Loucy (cell line): Measurements from ENCODE around the gene CACNA2D3.

ENCODE experiments used
- H2AFZ ChIP-seq: fragments of 200-600 bp; sonication (generic); 2 replicates; pipeline ENCODE4 v1.6.0; 2016; ENCODE audit warnings: antibody characterized with exemption, mild to moderate bottlenecking, low read length, moderate library complexity
- H3F3A ChIP-seq: fragments of 200-600 bp; 2 replicates; pipeline ENCODE4 v1.6.0; 2016; ENCODE audit warnings: antibody characterized with exemption, low read depth, mild to moderate bottlenecking
- H3K27me3 ChIP-seq: fragments of 200-600 bp; sonication (generic); 2 replicates; pipeline ENCODE4 v1.6.1; 2014; ENCODE audit warnings: low read length, mild to moderate bottlenecking; ENCODE audit not compliant: insufficient read depth, poor library complexity, severe bottlenecking
- H3K36me3 ChIP-seq: fragments of 200-600 bp; sonication (generic); 2 replicates; pipeline ENCODE4 v1.6.1; 2016; ENCODE audit warnings: low read length; ENCODE audit not compliant: insufficient read depth
- H3K4me1 ChIP-seq: fragments of 200-600 bp; sonication (generic); 2 replicates; pipeline ENCODE4 v1.5.1; 2014; ENCODE audit warnings: low read length, mild to moderate bottlenecking; ENCODE audit not compliant: insufficient read depth, poor library complexity, severe bottlenecking
- H3K4me2 ChIP-seq: fragments of 200-600 bp; sonication (generic); 2 replicates; pipeline ENCODE4 v1.6.0; 2014; ENCODE audit warnings: antibody characterized with exemption, low read length, low read depth, mild to moderate bottlenecking; ENCODE audit not compliant: poor library complexity, severe bottlenecking
- H3K4me3 ChIP-seq: fragments of 200-600 bp; sonication (generic); 2 replicates; pipeline ENCODE4 v1.5.1; 2014; ENCODE audit warnings: low read length, mild to moderate bottlenecking, mixed read lengths; ENCODE audit not compliant: poor library complexity, severe bottlenecking
- H3K79me2 ChIP-seq: fragments of 200-600 bp; sonication (generic); 2 replicates; pipeline ENCODE4 v1.6.1; 2014; ENCODE audit warnings: low read length; ENCODE audit not compliant: insufficient read depth
- H3K9ac ChIP-seq: fragments of 200-600 bp; sonication (generic); 2 replicates; pipeline ENCODE4 v1.6.0; 2014; ENCODE audit warnings: mild to moderate bottlenecking, low read depth, low read length, moderate library complexity; ENCODE audit not compliant: poor library complexity, severe bottlenecking
- H3K9me2 ChIP-seq: fragments of 200-600 bp; sonication (generic); replicated peaks from 2 replicates; pipeline ENCODE4 v1.6.1; 2016; ENCODE audit warnings: low read depth, low read length, mixed read lengths
- H3K9me3 ChIP-seq: fragments of 200-600 bp; sonication (generic); 2 replicates; pipeline ENCODE4 v1.6.1; 2014; ENCODE audit warnings: mild to moderate bottlenecking, antibody characterized with exemption, low read length, low read depth; ENCODE audit not compliant: insufficient read depth
- H4K20me1 ChIP-seq: fragments of 200-600 bp; sonication (generic); 2 replicates; pipeline ENCODE4 v1.6.0; 2014; ENCODE audit warnings: antibody characterized with exemption, low read length, mild to moderate bottlenecking; ENCODE audit not compliant: insufficient read depth, poor library complexity, severe bottlenecking
- EZH2phosphoT487 ChIP-seq: fragments of 200-600 bp; IDR thresholded peaks from 2 replicates; pipeline ENCODE4 v1.6.1; 2018; ENCODE audit warnings: antibody characterized with exemption, mild to moderate bottlenecking, moderate library complexity, borderline replicate concordance
- TF ChIP-seq, protein P1 (sequence below): fragments of 200-600 bp; sonication (generic); conservative IDR thresholded peaks from 2 replicates; pipeline ENCODE4 v1.5.1; 2014; ENCODE audit warnings: mild to moderate bottlenecking, antibody characterized with exemption, low read length

Gene CACNA2D3

DNA sequence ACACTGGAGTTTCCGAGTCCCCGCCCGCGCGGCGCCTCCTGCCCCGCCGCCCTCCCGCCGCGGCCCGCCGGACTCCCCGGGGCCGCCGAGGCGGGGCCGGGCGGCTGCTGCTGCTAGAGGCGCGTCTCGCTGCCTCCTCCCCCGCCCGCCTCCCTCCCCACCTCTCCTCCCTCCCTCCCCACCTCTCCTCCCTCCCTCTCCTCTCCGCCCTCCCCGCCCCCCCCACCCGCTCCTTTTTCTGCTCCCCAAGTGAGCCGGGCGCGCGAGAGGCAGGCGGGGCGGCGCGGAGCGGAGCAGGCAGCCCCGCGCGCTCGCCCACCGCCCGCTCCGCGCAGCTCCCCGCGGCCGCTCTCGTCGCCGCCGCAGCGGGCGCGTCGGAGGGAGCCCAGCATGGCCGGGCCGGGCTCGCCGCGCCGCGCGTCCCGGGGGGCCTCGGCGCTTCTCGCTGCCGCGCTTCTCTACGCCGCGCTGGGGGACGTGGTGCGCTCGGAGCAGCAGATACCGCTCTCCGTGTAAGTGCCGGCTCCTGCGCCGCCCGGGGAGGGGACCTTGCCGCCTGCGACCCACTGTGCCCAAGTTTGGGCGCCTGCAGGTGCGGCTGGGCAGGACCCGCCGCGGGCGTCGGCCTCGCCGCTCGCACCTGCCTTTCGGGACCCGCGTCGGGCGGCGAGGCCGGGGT is at the start of gene CACNA2D3:
Gene CACNA2D3 (plus strand): TSS at position 229 of the 679 bp plus-strand sequence.
- Histone ChIP-seq H3K9me3 (no peaks in the 10 kb centered on the region), H3K36me3 (no peaks in the 10 kb centered on the region), H3K27me3 (no peaks in the 10 kb centered on the region), H3K9me2 (no peaks in the 10 kb centered on the region), H3K4me3 (no peak within 1 kb of the TSS), H3K4me2 (no peak within 1 kb of the TSS), H3F3A (no peaks in the 10 kb centered on the region), H2AFZ (no peak within 1 kb of the TSS), H3K79me2 (no peaks in the 10 kb centered on the region), H3K4me1 (no peaks in the 10 kb centered on the region), H3K9ac (no peak within 1 kb of the TSS), H4K20me1 (no peaks in the 10 kb centered on the region)
- TF ChIP-seq EZH2phosphoT487: no peak
- TF ChIP-seq, protein P1, sequence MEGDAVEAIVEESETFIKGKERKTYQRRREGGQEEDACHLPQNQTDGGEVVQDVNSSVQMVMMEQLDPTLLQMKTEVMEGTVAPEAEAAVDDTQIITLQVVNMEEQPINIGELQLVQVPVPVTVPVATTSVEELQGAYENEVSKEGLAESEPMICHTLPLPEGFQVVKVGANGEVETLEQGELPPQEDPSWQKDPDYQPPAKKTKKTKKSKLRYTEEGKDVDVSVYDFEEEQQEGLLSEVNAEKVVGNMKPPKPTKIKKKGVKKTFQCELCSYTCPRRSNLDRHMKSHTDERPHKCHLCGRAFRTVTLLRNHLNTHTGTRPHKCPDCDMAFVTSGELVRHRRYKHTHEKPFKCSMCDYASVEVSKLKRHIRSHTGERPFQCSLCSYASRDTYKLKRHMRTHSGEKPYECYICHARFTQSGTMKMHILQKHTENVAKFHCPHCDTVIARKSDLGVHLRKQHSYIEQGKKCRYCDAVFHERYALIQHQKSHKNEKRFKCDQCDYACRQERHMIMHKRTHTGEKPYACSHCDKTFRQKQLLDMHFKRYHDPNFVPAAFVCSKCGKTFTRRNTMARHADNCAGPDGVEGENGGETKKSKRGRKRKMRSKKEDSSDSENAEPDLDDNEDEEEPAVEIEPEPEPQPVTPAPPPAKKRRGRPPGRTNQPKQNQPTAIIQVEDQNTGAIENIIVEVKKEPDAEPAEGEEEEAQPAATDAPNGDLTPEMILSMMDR: no peak

DNA sequence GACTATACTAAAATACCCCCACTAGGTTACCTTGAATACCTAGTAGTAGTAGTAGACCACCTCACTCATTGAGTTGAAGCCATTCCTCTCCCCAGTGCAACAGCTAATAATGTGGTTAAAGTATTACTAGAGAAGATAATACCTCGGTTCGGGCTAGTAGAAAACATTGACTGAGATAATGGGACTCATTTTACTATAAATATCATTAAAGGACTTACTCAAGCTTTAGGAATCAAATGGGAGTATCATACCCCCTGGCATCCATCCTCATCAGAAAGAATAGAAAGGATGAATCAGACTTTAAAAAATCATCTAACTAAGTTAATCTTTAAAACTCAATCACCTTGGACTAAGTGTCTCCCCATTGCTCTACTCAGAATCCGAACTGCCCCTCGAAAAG is 49.0 kb upstream of the CACNA2D3 start:
- no peak overlapping the region for H3K9ac ChIP-seq
- no peaks in the 10 kb centered on the region for H3K36me3 ChIP-seq
- H3K4me1 ChIP-seq: no peaks in the 10 kb centered on the region
- H3K27me3 ChIP-seq: no peaks in the 10 kb centered on the region
- no peaks in the 10 kb centered on the region for H3F3A ChIP-seq
- TF ChIP-seq, protein P1: no peak
- no peak for TF ChIP-seq EZH2phosphoT487
- H3K9me3 ChIP-seq: peaks cover 3% of the 10 kb centered on the region; the same call in 1 of the 2 replicates
- no peak overlapping the region for H3K4me2 ChIP-seq
- H3K9me2 ChIP-seq: no peaks in the 10 kb centered on the region
- no peaks in the 10 kb centered on the region for H4K20me1 ChIP-seq
- no peaks in the 10 kb centered on the region for H3K79me2 ChIP-seq
- H3K4me3 ChIP-seq: no peak overlapping the region
- H2AFZ ChIP-seq: no peak overlapping the region

DNA sequence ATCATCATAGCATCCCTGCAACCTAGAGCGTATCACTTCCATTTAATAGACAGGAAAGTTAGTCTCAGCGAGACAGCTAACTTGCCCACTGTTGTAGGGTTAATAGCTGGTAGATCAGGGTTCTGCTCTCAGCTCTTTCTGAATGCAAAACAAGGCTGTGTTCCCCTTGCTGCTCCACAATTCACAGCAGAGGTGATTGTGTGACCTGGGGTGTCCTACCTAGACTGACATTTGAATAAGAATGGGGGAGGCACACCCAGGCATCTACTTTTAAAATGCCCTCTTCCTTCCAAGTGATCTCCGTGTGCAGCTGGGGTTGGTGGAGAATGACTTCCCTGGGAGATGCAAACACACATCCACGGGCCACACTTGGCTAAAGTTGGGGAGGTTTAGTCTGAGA is 43.0 kb upstream of the CACNA2D3 start:
- H4K20me1 ChIP-seq: no peaks in the 10 kb centered on the region
- no peak overlapping the region for H3K9ac ChIP-seq
- no peak overlapping the region for H3K4me2 ChIP-seq
- H2AFZ ChIP-seq: no peak overlapping the region
- no peak overlapping the region for H3K4me3 ChIP-seq
- H3K9me2 ChIP-seq: no peaks in the 10 kb centered on the region
- no peaks in the 10 kb centered on the region; the same call in 1 of the 2 replicates for H3K9me3 ChIP-seq
- no peak for TF ChIP-seq EZH2phosphoT487
- TF ChIP-seq, protein P1: no peak
- H3K27me3 ChIP-seq: no peaks in the 10 kb centered on the region
- H3K36me3 ChIP-seq: no peaks in the 10 kb centered on the region
- H3F3A ChIP-seq: no peaks in the 10 kb centered on the region
- no peaks in the 10 kb centered on the region for H3K79me2 ChIP-seq
- no peaks in the 10 kb centered on the region for H3K4me1 ChIP-seq
